Measurements from ENCODE around the gene ATG10.
"Not testable (repeated sequence)": the region's sequence is repeated elsewhere in the genome, so short reads cannot be mapped to it uniquely, and the experiment has no call there.

Gene ATG10

DNA sequence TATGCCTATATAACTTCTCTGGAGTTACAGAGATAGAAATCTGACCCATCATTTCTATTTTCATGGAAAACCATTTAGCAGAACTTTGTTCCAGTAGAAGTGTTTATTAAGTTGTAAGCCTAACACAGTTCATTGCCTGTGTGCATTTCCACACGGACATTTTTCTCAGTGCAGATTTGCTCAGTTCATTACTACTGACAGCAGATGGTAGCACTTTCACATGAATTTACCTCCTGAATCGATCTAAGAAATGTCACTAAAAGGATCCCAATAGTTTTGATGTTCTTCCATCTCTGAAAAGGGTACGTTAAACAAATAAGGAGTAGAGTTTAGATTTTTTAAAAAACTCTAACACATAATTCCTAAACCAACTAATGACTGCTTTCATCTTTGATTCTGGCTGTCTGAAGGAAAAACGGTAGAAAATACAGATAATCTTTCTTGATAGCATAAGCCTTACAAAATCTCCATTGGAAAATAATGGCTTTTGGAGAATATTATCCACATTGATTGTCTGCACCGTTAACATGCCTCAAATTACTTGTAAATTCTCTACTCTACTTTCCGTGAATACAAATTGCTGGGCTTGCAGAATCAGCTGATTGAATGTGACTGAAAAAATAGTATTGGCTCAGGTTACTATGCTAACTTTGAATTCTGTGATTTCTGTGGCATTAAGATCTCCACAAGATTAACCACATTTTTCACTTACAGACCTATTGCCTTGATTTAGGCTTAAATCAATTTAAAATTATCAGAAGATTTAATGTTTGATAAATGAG is 273.2 kb downstream of the ATG10 start:
- no peak for DNase-seq

DNA sequence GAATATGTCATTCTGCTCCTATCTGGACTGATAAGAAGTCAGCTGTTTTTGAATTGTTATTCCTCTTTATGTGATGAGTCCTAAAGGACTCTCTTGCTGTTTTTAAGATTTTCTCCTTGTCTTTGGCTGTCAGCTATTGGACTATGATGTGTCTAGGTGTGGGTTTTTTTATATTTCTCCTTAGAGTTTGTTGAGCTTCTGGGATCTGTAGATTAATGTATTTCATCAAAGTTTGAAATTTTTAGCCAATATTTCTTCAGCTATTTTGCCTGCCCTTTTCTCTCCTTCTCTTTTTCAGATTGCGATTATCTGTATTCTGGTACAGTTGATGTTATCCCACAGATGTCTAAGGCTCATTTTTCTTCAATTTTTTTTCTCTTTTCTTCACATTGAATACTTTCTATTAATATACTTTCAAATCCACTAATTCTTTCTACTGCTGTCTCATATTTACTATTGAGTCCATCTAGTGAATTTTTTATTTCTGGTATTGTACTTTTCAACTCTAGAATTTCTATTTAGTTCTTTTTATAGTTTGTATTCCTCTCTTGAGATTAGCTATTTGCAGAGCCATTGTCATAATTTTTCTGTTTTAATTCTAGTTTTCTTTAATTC is 275.2 kb downstream of the ATG10 start:
- no peak for DNase-seq

DNA sequence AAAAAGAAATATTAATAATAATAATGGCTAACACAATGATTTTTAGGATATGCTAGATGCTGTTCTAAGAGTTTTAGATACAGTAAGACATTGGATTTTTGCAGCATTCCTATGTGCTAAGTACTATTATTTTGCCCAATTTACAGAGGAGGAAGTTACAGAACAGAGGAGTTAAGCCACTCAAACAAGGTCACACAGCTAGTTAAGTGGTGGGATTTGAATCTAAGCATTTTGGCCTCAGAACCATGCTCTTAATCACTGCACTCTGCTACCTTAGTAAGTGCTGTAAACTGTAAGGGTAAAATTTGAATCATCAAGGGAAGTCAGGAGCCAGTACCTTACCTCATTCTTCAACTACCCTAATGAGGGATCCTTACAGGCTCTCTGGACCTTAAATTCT is 280.9 kb downstream of the ATG10 start:
- DNase-seq = no peak

DNA sequence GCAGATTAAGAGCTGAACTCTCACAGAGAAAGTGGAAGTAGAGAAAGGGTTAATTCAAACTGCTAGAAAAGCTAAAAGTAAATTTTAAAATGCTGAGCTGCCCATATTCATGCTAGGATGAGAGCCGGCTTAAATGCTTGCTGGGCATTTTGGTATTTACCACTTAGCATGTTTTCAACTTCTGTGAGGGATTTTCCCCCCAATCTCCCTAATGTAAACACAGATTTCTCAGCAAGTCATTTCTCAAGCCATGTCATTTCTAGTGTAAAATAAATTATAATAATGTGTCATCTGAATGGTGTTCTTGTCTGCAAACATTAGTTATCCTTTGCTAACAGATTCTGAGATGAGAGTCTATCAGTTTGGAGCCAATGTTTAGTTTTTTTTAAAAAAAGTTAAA is 284.0 kb downstream of the ATG10 start:
- no peak for DNase-seq

DNA sequence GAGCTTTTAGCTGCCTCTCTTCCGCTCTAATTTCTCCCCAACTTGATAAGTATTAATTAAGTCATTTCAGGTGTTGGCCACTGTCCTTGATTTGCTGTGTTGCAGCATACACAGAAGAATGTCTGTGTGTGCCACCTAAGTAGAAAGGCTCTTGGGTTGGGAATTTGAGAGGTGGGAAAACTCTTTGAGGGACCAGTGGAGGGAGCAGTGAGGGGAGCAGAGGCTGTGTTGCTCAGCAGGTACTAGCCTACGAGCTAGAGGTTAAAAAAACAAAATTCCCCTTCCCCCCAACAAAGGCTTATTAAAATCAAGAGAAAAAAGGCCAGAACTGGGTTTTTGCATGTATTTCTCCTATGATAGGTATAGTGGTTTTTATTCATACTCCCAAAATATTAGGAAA is 285.4 kb downstream of the ATG10 start:
- DNase-seq = no peak

DNA sequence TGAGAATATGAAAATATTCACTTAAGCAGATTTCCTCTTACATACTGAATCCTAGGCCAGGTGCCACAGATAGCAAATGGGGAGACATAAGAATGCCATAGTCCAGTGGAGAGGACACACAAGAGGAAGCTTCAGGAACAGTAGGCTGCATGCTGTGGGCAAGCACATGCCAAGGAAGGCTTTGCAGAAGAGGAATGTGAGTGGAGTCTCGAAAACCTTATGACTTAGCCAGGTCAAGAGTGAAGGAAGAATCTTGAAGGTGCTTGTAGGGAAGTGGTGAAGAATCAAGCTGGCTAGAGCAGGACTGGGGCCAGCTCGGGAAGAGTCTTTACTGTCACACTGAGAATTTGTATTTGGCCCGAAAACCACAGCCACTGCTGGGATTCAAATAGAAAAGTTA is 285.9 kb downstream of the ATG10 start:
- no peak for DNase-seq

DNA sequence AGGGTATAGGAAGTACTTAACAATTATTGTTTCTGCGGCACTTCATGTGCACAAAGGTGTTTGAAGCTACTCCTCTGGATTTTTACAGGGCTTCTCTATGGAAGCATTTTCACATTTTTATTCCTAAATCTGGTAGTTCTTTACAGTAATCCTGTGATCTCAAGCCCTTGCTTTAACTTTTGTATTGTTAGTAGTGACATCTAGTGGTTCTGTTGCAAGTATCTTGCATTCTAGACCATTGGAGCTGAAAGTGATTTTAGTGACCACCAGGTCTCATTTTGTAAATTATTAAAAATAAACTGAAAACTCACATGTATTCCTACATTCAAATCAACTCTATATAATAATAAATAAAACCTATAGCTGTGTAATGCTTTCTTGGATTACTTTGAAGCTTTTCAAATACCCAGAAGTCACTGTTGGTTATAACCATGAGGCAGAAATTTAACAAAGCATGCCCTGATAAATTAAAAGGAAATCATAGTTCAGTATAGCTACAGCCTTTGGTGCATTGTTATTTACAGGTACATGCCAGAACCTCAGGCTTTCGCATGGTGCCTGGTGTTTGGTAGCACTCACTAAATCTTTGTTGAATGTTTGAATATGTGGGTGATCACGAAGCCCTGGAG is 287.5 kb downstream of the ATG10 start:
- DNase-seq = no peak

DNA sequence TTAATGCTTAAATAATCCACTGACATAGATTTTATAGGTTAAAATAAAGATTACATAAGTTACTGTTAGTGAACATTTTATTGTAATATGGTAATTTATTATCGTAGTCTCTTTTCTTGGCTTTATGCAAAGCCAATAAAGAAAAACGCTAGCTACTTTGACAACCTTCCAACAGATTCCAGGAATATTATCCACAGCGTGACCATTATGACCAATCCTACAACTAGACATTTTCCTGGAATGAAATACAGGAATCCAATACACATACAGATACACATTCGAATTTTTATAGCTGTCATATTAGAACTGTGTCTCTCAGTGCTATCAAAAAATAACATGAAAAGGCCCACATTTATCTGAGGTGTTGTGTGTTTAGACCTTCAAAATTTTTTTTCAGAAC is 293.2 kb downstream of the ATG10 start:
- DNase-seq = no peak

DNA sequence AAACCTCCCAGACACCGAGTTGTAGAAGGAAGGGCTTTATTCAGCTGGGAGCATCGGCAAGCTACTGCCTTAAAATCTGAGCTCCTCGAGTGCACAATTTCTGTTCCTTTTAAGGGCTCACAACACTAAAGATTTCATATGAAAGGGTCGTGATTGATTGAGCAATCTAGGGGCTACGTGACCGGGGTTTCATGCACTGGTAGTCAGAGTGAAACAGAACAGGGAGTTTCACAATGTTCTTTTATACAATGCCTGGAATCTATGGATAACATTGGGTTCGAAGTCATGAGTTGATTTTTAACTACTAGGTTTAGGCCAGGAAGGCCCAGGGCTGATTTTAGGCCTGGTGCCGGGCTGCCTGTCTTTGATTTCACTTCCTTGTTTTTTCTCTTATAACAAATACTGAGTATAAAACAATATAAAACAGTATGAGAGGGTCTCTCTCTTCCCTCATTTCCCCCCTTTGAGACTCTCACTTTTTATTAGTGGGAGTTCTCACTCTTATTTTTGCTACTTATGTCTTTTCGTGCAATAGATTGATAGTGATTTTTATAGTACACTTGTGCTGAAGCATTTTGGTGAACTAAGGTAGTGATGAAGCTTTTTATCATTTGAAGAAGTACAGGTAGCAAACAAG is 295.6 kb downstream of the ATG10 start:
- DNase-seq = not testable (repeated sequence)

DNA sequence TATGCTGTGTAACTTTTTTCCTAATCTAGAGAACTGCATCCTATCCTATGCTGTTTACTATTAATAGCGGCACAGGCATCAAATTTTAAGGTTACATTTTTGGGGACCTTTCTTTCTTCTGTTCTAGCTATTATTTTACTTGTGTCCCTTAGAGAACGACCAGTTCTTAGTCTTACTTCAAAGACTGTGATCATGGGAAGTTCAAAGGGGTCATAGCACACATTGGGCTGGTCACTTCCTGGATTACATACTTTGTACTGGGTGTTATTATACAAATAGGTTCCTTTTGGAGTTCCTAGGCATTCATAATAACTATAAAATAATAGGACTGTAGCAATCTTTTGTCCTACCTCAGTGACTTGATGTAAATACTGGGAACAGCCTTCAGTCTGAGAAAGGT is 297.5 kb downstream of the ATG10 start:
- DNase-seq = not testable (repeated sequence)

DNA sequence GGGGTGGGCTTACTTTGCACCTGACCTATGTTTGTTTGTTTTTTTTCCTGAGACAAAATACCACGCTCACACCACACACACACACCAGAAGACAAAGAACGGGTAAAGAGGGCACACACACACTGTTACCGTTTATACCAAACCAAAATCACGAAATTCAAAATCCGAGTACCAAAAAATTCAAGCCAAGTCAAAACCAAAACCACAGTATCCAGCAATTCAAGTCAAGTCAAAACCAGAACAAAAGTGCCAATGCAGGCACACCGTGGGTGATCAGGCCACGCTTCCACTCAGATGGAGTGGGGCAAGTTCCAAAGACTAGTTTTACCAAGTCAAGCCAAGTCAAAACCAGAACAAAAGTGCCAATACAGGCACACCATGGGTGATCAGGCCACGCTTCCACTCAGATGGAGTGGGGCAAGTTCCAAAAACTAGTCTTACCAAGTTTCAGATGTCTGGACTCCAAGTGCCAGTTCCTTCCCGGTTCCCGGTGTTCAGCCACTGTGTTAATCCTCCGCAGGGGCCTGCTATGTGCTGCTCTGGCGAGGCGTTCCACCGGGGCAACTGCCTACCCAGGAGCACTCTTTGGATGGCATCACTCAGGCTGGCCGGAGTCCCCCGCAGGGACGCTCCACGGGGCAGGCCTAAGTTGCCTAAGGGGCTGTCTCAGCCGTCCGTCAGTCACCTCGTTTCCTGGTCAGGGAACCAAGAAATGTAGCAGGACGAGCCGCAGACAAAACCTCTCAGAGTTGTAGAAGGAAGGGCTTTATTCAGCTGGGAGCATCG is 300.9 kb downstream of the ATG10 start:
- DNase-seq = not testable (repeated sequence)

DNA sequence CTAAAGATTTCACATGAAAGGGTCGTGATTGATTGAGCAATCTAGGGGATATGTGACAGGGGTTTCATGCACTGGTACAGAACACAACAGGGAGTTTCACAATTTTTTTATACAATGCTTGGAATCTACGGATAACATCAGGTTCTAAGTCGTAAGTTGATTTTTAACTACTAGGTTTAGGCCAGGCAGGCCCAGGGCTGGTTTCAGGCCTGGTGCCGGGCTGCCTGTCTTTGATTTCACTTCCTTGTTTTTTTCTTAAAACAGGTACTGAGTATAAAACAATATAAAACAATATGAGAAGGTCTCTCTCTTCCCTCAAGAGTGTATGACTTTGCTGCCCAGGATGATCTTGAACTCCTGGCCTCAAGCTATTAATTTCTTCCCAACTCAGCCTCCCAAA is 301.6 kb downstream of the ATG10 start:
- DNase-seq = not testable (repeated sequence)

DNA sequence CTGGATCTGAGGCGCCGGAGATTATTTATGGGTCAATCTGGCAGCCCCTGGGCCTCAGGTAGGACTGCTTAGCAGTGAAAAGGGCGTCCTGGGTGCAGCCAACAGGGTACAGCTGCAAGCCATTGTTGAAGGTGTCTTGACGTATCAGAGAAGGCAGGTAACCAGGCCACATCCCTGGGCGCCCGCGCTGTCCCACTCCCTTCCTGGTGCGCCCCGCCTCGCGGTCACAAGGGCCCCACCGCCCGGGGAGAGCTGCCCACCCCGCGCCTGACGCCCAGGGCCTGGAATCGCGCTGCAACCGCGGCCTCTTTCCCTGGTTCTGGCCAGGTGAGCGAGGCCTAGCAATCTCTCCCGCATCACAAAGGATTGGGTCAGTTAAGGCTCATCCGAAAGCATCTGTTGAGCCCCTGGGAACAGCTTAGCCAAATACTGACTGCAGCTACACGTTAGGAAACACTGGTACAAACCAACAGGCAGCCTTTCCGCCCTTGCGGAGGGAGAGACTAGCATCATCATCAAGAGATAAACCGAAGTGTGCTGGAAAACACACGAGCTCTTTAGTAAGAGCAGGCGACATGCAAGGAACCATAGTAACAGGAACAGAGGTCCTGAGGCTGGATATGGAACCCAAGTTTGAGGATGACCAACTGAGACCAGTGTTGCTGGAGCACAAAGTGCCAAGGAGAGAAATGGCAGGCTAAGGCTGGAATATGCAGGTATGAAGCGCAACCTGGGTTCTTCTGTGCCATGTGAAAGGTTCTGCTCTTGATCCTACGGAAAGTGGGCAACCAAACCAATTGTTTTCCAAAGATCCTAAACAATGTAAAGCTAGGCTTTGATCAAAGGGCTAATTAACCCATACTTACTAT is 302.8 kb downstream of the ATG10 start:
- DNase-seq = no peak

DNA sequence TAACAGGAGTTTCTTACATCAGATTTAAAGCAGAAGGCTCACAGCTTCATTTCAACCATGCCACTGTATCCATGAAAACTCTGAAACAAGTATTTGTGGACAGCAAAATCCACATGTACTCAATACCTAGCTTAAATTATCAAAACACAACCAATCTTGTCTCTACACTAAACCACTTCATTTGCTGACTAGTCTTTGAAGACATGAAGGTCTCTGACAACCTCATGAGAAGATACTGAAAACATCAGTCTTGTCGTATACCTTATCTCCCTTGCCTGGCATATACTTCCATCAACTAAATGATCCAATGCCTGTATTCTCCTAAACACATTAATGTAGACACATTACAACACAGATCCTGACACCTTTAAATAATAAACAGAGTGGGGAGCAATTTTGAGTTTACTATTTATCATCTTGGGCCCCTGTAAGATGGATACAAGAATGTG is 303.4 kb downstream of the ATG10 start:
- no peak for DNase-seq

DNA sequence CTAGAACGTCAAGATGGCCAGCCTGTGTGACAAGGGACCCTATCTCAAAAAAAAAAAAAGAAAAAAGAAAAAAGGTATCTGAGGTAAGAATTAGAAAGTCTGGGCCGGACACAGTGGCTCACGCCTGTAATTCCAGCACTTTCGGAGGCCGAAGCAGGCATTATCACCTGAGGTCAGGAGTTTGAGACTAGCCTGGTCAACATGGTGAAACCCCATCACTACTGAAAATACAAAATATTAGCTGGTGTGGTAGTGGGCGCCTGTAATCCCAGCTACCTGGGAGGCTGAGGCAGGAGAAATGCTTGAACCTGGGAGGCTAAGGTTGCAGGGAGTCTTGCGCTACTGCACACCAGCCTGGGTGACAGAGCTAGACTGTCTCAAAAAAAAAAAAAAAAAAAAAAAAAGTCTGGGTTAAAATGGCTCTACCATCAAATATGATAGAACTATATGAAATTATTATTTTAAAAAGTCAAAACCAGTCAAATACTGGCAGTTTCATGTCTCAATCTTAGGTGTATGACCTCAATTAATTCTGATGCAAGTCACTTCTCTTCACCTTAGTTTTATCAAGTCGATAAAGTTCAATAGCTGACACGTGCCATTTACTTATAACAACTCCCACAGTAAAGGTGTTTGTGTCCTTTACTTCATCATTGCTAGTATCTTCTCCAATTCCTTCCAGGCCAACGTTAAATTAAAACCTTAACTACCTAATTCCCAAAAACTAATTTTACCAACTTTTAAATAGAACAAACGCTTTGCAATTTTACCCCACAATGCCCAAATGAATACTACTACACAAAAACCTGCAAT is 305.2 kb downstream of the ATG10 start:
- DNase-seq = no peak

DNA sequence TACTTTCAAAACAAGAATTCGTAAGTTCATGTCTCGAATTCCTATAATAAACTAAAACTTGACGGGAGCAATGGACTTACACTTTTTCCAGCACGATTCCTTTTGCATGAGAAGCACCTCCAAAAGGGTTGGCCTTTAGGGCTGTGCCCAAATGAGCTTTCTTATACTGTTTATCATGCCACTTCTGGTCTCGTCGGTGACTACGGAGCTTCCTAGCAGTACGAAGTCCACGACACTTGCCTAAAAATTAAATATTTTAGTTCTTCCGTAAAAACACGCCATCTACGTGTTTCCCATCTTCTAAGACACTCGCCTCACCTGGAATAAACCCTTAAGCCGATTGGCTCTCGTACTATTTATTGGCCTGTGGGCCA is 305.8 kb downstream of the ATG10 start:
- no peak for DNase-seq

DNA sequence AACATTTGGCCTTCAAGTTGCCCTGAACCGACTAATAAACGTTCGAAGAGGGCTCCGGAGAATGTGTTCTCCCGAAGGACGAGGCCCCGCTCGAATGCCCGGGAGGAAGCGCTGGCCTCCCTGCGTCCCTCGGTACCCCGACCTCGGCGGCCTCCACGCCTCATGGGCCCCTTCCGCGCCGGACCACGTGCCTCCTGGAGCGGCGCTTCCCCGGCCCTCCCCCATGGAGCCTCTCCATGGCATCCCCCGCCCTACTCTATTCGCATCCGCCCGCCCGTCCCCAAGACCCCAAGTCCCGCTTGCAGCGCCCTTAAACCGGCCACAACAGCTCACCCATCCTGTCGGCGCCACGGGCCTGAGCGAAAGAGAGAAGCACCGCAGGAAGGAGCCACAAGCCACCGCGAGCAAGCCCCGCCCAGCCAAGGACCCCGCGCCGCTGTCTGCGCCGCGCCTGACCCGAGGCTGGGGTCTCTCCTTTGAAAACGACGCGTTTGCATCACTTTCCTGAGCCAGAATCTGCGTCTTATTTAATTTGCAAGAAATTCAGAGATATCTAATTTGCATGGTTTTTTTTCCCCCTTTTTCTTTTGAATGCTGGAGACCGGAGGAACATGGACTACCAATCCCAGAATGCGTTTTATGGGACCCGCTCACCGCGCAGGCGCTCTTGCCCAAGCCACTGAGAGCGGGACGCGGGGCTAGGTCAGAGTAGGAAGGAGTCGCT is 306.3 kb downstream of the ATG10 start, which contains the start of gene RPS23:
TSS of gene RPS23 (minus strand) at position 368 of the 724 bp plus-strand sequence. CDS start at position 337, 31 bp downstream.
- peak; percentile 62 to 81 for DNase-seq

DNA sequence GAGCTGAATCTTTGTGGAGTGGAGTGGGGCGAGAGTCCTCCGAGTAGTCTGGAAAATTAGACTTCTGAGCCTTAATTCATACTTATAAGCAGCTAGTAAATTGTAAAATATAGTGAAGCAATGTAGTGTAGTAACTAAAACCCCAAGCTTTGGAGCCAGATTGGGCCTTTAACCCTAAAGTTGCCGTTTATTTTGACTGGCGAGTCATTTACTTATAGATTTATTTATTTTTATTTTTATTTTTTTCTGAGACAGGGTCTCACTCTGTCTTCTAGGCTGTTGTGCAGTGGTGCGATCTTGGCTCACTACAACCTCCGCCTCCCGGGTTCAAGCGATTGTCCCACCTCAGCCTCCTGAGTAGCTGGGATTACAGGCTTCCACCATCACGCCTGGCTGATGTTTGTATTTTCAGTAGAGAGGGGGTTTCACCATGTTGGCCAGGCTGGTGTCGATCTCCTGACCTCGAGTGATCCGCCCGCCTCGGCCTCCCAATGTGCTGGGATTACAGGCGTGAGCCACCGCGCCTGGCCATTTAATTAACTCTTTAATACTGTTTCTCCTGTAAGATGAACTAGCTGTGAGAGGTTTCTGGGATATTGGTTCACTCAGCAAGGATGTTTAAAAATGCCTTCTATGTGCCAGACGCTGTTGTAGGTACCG is 307.0 kb downstream of the ATG10 start:
- no peak for DNase-seq

DNA sequence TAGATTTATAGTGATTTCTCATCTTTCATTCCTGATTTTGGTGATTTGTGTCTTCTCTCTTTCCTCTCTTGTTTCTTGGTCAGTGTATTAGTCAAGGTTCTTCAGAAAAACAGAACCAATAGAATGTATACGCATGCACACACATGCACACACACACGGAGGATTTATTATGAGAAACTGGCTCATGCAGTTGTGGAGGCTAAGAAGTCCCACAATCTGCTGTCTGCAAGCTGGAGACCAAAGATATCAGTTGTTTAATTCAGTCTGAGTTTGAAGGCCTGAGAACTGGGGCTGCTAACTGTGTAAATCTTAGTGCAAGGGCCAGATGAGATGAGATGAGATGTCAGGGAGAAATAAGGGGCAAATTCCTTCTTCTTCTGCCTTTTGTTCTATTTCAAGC is 312.1 kb downstream of the ATG10 start:
- DNase-seq = no peak

DNA sequence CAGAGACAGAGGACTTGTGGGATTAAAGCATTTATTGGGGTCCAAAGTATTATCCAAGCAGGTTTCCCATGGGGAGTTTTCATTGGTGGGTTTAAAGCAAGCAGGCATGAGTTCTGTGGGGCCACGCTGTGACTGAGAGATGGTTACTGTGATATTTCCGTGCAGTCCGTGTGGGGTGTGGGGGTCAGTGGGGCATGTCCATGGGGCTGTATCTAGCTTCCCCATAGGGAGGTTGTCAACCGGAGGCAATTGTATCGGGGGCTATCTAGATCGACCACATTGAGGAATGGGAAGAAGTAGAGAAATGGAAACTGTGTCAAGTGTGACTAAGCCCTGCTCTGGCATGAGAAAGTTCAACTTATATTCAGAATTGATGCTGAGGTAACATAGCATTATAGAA is 313.4 kb downstream of the ATG10 start:
- DNase-seq = no peak
